Osteoblast (primary cell): ENCODE results near the gene COMMD2. TPM values are rescaled to one million over a fixed set of nuclear protein-coding genes. Genes with fewer than 3 reads are reported as not detected.
A peak's percentile ranks its signal among the peaks of the same experiment; 100 is the strongest.

Experiments
- DNase-seq: peaks from one replicate; pipeline ENCODE4 v3.0.0; 2011; ENCODE audit warnings: low spot score, mixed read lengths; ENCODE audit not compliant: insufficient read length; ENCODE audit errors: missing footprints
- H2AFZ ChIP-seq: 2 replicates; pipeline ENCODE4 v1.6.0; 2011; ENCODE audit warnings: mild to moderate bottlenecking, low read length
- H3K27ac ChIP-seq: 2 replicates; pipeline ENCODE4 v1.5.1; 2011; ENCODE audit warnings: mild to moderate bottlenecking, low read depth, low read length, moderate library complexity
- H3K27me3 ChIP-seq: 2 replicates; pipeline ENCODE4 v1.6.0; 2012; ENCODE audit warnings: mild to moderate bottlenecking, control low read depth, inconsistent platforms, low read length, moderate library complexity; ENCODE audit not compliant: insufficient read depth
- H3K36me3 ChIP-seq: 2 replicates; pipeline ENCODE4 v1.5.1; 2011; ENCODE audit warnings: mild to moderate bottlenecking, low read length, control low read depth, moderate library complexity; ENCODE audit not compliant: insufficient read depth
- H3K4me1 ChIP-seq: 2 replicates; pipeline ENCODE4 v1.5.1; 2011; ENCODE audit warnings: mild to moderate bottlenecking, low read length, control low read depth, moderate library complexity; ENCODE audit not compliant: insufficient read depth
- H3K4me2 ChIP-seq: 2 replicates; pipeline ENCODE4 v1.6.0; 2011; ENCODE audit warnings: mild to moderate bottlenecking, low read length; ENCODE audit not compliant: insufficient read depth
- H3K4me3 ChIP-seq: fragments of 200-600 bp; sonication (generic); 3 replicates; pipeline ENCODE4 v1.5.1; 2012; ENCODE audit warnings: mild to moderate bottlenecking, low read length, inconsistent platforms; ENCODE audit not compliant: insufficient read depth
- H3K79me2 ChIP-seq: 2 replicates; pipeline ENCODE4 v1.6.0; 2012; ENCODE audit warnings: mild to moderate bottlenecking, low read length, control low read depth, inconsistent platforms; ENCODE audit not compliant: insufficient read depth
- H3K9me3 ChIP-seq: 2 replicates; pipeline ENCODE4 v1.5.1; 2011; ENCODE audit warnings: low read depth, low read length, control low read depth
- H4K20me1 ChIP-seq: 2 replicates; pipeline ENCODE4 v1.6.0; 2012; ENCODE audit warnings: mild to moderate bottlenecking, low read length, control low read depth; ENCODE audit not compliant: insufficient read depth
- total RNA-seq: library from RNA; depleted of rRNA; stranded (reverse); fragments of >200 nt; gene quantifications from 2 replicates; pipeline ENCODE4 v1.2.3, GENCODE V29; 2012
- TF ChIP-seq, protein P1 (sequence below): IDR thresholded peaks from 2 replicates; pipeline ENCODE4 v1.5.1; 2011; ENCODE audit warnings: mild to moderate bottlenecking, low read depth, low read length, moderate library complexity; ENCODE audit errors: extremely low read depth

The COMMD2 gene
- total RNA-seq, 1 donor, result 38.4 TPM

DNA sequence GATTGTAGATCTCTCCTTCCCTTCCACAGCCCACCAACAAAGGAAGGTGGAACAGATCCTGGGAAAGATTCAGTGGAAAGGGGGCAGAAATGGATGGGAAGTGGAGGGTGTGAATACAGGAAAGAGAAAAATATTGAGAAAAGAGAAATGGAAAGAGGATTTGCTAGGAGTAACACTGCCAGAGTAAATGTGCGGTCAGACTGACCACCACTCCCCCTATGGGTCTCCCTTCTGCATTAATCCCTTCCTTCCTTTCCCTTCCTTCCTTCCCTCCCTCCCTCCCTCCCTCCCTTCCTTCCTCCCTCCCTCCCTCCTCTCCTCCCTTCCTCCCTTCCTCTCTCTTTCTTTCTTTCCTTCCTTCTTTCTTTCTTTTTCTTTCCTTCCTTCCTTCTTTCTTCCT, 12.0 kb upstream of the COMMD2 start:
- H3K79me2 ChIP-seq, result no peaks in the 10 kb centered on the region
- no peaks in the 10 kb centered on the region for H3K9me3 ChIP-seq
- no peaks in the 10 kb centered on the region for H4K20me1 ChIP-seq
- H3K27me3 ChIP-seq, result peaks cover 55% of the 10 kb centered on the region
- no peaks in the 10 kb centered on the region for H3K36me3 ChIP-seq
- no peak overlapping the region for H3K4me2 ChIP-seq
- TF ChIP-seq, protein P1, sequence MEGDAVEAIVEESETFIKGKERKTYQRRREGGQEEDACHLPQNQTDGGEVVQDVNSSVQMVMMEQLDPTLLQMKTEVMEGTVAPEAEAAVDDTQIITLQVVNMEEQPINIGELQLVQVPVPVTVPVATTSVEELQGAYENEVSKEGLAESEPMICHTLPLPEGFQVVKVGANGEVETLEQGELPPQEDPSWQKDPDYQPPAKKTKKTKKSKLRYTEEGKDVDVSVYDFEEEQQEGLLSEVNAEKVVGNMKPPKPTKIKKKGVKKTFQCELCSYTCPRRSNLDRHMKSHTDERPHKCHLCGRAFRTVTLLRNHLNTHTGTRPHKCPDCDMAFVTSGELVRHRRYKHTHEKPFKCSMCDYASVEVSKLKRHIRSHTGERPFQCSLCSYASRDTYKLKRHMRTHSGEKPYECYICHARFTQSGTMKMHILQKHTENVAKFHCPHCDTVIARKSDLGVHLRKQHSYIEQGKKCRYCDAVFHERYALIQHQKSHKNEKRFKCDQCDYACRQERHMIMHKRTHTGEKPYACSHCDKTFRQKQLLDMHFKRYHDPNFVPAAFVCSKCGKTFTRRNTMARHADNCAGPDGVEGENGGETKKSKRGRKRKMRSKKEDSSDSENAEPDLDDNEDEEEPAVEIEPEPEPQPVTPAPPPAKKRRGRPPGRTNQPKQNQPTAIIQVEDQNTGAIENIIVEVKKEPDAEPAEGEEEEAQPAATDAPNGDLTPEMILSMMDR, result no peak
- H3K27ac ChIP-seq, result no peak overlapping the region
- no peak overlapping the region for H2AFZ ChIP-seq
- no peak overlapping the region for H3K4me3 ChIP-seq
- H3K4me1 ChIP-seq, result no peaks in the 10 kb centered on the region
- DNase-seq, result no peak

DNA sequence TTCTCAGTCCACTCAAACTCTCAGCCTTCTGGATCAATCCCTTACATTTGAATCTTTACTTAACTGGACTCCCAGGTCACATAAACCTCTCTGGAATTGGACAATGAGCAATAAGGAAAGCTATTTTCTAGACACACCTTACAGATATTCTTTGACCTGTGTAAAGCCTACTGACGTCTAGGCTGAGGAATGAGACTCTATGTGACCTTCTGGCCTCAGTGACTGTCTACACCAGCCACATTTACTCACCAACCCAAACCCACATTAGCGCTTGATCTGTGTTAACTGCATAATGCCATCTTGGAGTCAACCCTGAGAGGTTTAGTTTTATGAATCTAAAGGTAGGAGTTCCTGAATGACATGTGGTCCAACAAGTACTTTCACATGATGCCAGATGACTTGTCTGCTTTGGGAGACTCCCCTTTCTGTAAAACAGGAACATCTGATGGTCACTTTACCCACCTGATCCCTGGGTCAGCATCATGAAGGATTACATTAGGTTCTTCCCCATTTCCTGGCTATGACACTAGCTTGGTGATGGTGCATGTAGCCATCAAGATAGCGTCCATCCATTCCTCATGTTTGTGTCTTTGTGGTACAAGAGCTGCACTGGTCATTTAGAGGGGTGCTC, 11.4 kb upstream of the COMMD2 start:
- Histone ChIP-seq H2AFZ (no peak overlapping the region), H3K36me3 (no peaks in the 10 kb centered on the region), H3K79me2 (no peaks in the 10 kb centered on the region), H4K20me1 (no peaks in the 10 kb centered on the region), H3K9me3 (no peaks in the 10 kb centered on the region), H3K27me3 (peaks cover 59% of the 10 kb centered on the region), H3K27ac (no peak overlapping the region), H3K4me3 (no peak overlapping the region), H3K4me1 (no peaks in the 10 kb centered on the region), H3K4me2 (no peak overlapping the region)
- DNase-seq, result no peak
- TF ChIP-seq, protein P1, result no peak

DNA sequence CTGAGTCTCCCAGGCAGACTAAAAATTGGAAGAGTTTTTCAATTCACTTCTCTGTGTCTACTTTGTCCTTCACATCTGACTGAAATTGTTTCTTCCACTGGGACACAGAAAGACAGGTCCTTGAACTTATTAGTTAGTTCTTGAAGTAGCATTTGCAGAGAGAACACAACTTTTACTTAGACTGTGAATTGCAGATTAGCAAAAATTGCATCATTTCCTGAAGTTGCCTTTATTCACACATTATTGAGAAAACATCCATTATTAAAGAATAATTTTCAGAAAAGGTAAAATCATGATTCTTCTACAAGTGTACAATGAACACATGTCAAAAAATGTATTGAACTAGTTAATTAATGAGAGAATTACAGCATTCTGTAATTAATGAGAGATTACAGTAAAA, 1.4 kb upstream of the COMMD2 start:
- TF ChIP-seq, protein P1, result no peak
- Histone ChIP-seq H3K4me3 (no peak overlapping the region), H3K27me3 (peaks cover under 1% of the 10 kb centered on the region), H3K79me2 (peaks cover 32% of the 10 kb centered on the region), H3K9me3 (no peaks in the 10 kb centered on the region), H3K27ac (no peak overlapping the region), H4K20me1 (no peaks in the 10 kb centered on the region), H3K4me1 (peaks cover 15% of the 10 kb centered on the region), H3K4me2 (no peak overlapping the region), H2AFZ (peak overlapping the region; percentile 45), H3K36me3 (peaks cover 5% of the 10 kb centered on the region)
- no peak for DNase-seq

DNA sequence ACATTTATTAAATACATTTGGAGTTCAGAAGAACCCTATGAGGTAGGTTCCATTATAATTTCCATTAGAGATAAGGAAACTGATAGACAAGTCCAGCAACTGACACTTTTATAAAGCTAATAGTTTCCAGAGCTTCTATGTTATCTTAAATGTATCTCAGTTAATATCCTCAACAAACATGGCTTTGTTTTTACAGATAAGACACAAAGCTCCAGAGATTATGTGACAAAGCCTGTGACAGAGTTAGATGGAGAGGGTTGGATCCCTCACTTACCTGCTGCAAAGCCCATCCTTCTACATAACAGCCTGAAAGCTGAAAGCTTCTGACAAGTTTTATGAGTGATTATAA, 473 bp upstream of the COMMD2 start:
- Histone ChIP-seq H3K79me2 (peaks cover 39% of the 10 kb centered on the region), H2AFZ (peak overlapping the region; percentile 98), H3K27me3 (no peaks in the 10 kb centered on the region), H4K20me1 (no peaks in the 10 kb centered on the region), H3K27ac (no peak overlapping the region), H3K4me3 (peak overlapping the region; percentile 97), H3K9me3 (no peaks in the 10 kb centered on the region), H3K4me1 (peaks cover 15% of the 10 kb centered on the region), H3K36me3 (peaks cover 13% of the 10 kb centered on the region), H3K4me2 (peak overlapping the region; percentile 95)
- no peak for DNase-seq
- TF ChIP-seq, protein P1, result no peak
